ENCODE data around the gene PRKRA. TPM values are rescaled to one million over a fixed set of nuclear protein-coding genes. Genes with fewer than 3 reads are reported as not detected.

Gene PRKRA
- total RNA-seq, 1 experiment from 2014 or later = 62.6 TPM

GRCh38 chr2:178403671-178404306, 47.2 kb downstream of the PRKRA start:
- CTCF ChIA-PET = interaction anchor here (2.0 kb wide), 1 partner anchor 10 kb away, joined by 6 read pairs; no protein-coding TSS in a partner anchor
- Histone ChIP-seq H3K4me1 (ENCODE audit: insufficient read depth, low read length, poor library complexity, severe bottlenecking) (no peaks in the 10 kb centered on the region), H3K9me3 (ENCODE audit: low read depth, low read length, poor library complexity, severe bottlenecking) (no peaks in the 10 kb centered on the region), H3K36me3 (ENCODE audit: insufficient read depth, low read length, poor library complexity, severe bottlenecking) (no peaks in the 10 kb centered on the region), H3K27me3 (replicated peaks; ENCODE audit: insufficient read depth, low read depth, low read length, poor library complexity) (no peaks in the 10 kb centered on the region), H3K4me3 (ENCODE audit: low read depth, low read length, poor library complexity, severe bottlenecking) (no peak overlapping the region), H3K27ac (ENCODE audit: low read depth, low read length, poor library complexity, severe bottlenecking) (no peak overlapping the region)
- intact Hi-C loops (cut with micrococcal nuclease; ENCODE audit: unreplicated experiment) = no loop called here
- DNase-seq (ENCODE audit: low spot score) = no peak
- TF ChIP-seq, protein P1, sequence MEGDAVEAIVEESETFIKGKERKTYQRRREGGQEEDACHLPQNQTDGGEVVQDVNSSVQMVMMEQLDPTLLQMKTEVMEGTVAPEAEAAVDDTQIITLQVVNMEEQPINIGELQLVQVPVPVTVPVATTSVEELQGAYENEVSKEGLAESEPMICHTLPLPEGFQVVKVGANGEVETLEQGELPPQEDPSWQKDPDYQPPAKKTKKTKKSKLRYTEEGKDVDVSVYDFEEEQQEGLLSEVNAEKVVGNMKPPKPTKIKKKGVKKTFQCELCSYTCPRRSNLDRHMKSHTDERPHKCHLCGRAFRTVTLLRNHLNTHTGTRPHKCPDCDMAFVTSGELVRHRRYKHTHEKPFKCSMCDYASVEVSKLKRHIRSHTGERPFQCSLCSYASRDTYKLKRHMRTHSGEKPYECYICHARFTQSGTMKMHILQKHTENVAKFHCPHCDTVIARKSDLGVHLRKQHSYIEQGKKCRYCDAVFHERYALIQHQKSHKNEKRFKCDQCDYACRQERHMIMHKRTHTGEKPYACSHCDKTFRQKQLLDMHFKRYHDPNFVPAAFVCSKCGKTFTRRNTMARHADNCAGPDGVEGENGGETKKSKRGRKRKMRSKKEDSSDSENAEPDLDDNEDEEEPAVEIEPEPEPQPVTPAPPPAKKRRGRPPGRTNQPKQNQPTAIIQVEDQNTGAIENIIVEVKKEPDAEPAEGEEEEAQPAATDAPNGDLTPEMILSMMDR (conservative IDR thresholded peaks at IDR 0.05; ENCODE audit: low read depth, low read length) = no peak
- no peak for TF ChIP-seq EZH2 (IDR thresholded peaks at IDR 0.05; ENCODE audit: borderline replicate concordance, low read depth, low read length, poor library complexity, severe bottlenecking)
- BruUV-seq (replicated peaks) = no TSS peak
- POLR2A ChIA-PET (ENCODE audit: low non-redundant PET) = no interaction called here

DNA sequence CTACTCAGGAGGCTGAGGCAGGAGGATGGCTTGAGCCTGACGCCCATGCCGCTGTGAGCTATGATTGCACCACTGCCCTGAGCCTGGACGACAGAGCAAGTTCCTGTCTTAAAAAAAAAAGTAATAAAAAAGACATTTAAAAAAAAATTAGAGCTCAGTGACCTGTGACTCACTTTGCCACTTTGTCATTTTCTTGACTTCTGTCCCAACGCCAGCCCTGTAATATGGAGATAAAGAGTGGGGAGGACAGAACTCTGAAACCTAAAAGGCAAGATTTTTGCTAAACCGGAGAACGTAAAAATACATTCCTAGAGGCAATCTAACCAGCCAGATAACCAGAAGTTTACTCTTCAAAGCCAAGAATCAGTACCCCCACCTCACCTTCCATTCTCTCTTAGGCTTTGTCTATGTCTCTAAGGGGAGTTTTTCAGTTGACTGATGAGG, 49.0 kb downstream of the PRKRA start:
- H3K27me3 ChIP-seq (replicated peaks; ENCODE audit: insufficient read depth, low read depth, low read length, poor library complexity) = no peaks in the 10 kb centered on the region
- ChIA-PET POLR2A (ENCODE audit: low non-redundant PET) (no interaction called here), CTCF (no interaction called here)
- no peaks in the 10 kb centered on the region for H3K9me3 ChIP-seq (ENCODE audit: low read depth, low read length, poor library complexity, severe bottlenecking)
- H3K36me3 ChIP-seq (ENCODE audit: insufficient read depth, low read length, poor library complexity, severe bottlenecking) = no peaks in the 10 kb centered on the region
- TF ChIP-seq, protein P1 (conservative IDR thresholded peaks at IDR 0.05; ENCODE audit: low read depth, low read length) = no peak
- no peak for TF ChIP-seq EZH2 (IDR thresholded peaks at IDR 0.05; ENCODE audit: borderline replicate concordance, low read depth, low read length, poor library complexity, severe bottlenecking)
- H3K4me3 ChIP-seq (ENCODE audit: low read depth, low read length, poor library complexity, severe bottlenecking) = no peak overlapping the region
- no peak for DNase-seq (ENCODE audit: low spot score)
- no TSS peak for BruUV-seq (replicated peaks)
- intact Hi-C loops (cut with micrococcal nuclease; ENCODE audit: unreplicated experiment) = no loop called here
- no peaks in the 10 kb centered on the region for H3K4me1 ChIP-seq (ENCODE audit: insufficient read depth, low read length, poor library complexity, severe bottlenecking)
- H3K27ac ChIP-seq (ENCODE audit: low read depth, low read length, poor library complexity, severe bottlenecking) = no peak overlapping the region

DNA sequence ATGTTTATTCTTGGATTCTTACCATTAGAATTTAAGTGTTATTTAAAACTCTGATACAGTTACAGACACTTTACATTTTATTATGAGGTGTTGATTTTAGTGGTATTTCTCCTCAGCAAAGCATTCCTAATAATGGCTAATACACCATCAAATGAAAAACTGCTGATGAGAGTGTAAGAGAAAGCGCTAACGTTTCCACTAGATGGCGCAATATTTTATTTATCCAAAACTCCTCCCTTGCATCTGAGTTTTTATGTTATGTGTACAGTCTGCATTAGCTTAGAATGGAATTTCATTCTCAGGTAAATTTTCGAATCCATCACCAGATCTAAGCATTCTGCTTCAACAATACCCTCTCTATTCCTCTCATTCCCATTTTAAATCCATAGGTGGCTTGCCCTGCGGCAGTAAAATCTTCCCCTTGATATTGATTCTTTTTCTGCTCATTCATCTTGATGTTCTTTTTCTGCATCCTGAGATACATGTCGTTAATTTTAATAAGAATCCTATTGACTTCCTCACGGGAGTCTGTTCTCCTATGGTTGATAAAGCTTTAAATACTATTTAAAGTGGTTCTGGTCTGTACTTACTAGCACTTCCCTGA, 53.9 kb downstream of the PRKRA start:
- no peaks in the 10 kb centered on the region for H3K27me3 ChIP-seq (replicated peaks; ENCODE audit: insufficient read depth, low read depth, low read length, poor library complexity)
- no peak overlapping the region for H3K4me3 ChIP-seq (ENCODE audit: low read depth, low read length, poor library complexity, severe bottlenecking)
- no peak for TF ChIP-seq EZH2 (IDR thresholded peaks at IDR 0.05; ENCODE audit: borderline replicate concordance, low read depth, low read length, poor library complexity, severe bottlenecking)
- TF ChIP-seq, protein P1 (conservative IDR thresholded peaks at IDR 0.05; ENCODE audit: low read depth, low read length) = peak; percentile 76
- no TSS peak for BruUV-seq (replicated peaks)
- H3K36me3 ChIP-seq (ENCODE audit: insufficient read depth, low read length, poor library complexity, severe bottlenecking) = no peaks in the 10 kb centered on the region
- no peaks in the 10 kb centered on the region for H3K9me3 ChIP-seq (ENCODE audit: low read depth, low read length, poor library complexity, severe bottlenecking)
- H3K4me1 ChIP-seq (ENCODE audit: insufficient read depth, low read length, poor library complexity, severe bottlenecking) = no peaks in the 10 kb centered on the region
- no peak overlapping the region for H3K27ac ChIP-seq (ENCODE audit: low read depth, low read length, poor library complexity, severe bottlenecking)
- ChIA-PET POLR2A (ENCODE audit: low non-redundant PET) (no interaction called here), CTCF (no interaction called here)
- intact Hi-C loops (cut with micrococcal nuclease; ENCODE audit: unreplicated experiment) = loop anchor here (5.0 kb wide), 1 partner anchor 285 kb away; the partner anchor contains the start of gene RBM45
- DNase-seq (ENCODE audit: low spot score) = peak; percentile 61

All from A673 (cell line).